Measurements from ENCODE around the gene BMP6. TPM values are rescaled to one million over a fixed set of nuclear protein-coding genes. Genes with fewer than 3 reads are reported as not detected.
A peak's percentile ranks its signal among the peaks of the same experiment; 100 is the strongest.

The BMP6 gene
- total RNA-seq, 1 donor from 2014 or later: 234 TPM

DNA sequence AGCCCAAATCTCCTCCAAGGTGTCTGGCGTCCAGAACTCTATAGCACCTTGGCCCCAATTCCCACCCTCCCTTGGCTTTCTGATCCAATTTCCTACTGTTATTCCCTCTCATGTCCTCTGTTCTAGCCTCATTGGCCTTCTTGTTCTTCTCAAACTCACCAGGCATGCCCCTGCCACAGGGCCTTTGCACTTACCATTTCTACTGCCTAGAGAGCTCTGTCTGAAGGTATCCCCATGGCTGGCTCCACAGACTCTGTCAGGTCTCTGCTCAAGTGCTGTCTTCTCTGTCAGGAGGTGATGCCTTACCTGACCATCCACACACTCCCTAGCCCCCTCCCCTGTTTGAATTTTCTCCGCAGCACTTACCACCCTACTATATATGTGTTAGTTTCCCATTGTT lies 5.6 kb upstream of the BMP6 start:
- no peak for DNase-seq

GRCh38 chr6:7721649-7722048 lies 4.2 kb upstream of the BMP6 start:
- DNase-seq: peak; percentile 70

- DNase-seq: peak; percentile 93
These were observed 2.9 kb upstream of the BMP6 start for GRCh38 chr6:7723041-7723447.

GRCh38 chr6:7723554-7723953 lies 2.3 kb upstream of the BMP6 start:
- no peak for DNase-seq

GRCh38 chr6:7725412-7725811 lies 487 bp upstream of the BMP6 start:
- peak; percentile 26 for DNase-seq

GRCh38 chr6:7726416-7727085 lies 652 bp downstream of the BMP6 start:
- peak; percentile 42 for DNase-seq

GRCh38 chr6:7727086-7727945 lies 1.4 kb downstream of the BMP6 start:
- DNase-seq: peak; percentile 50

- peak; percentile 56 for DNase-seq
These were observed 2.3 kb downstream of the BMP6 start for GRCh38 chr6:7727946-7728854.

DNA sequence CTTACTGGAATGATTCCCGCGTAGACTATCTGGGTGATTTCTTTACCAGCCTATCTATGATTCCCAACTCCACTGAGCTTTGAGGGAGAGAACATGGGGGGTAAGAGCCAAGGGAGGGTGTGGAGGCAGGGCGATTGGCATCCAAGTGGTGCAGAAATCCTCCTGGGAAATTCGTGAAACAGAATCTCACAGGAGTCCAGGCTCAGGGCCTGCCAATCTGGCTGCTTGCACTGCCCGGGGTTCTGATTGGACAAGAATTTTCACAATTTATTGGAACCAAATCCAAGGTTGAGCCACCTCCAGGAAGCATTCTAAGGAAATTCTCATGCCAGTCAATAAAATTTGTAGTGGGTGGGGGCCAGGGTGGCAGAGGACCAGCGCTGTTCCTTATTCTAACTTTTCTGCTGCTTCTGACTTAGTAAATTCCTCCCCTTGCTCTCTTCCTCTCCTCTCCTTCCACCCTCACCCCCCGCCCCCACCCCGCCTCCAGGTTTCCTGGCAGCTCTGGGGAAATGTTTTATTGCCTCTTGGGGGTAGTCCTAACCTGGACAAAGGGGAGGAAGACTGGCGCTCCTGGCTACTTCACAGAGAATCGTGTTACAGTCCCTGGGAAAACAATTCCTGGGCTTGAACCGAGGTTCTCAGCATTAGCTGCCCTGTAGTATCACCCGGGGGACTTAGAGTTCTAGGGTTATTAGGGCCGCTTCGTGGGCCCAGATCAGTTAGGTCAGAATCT lies 3.1 kb downstream of the BMP6 start:
- peak; percentile 77 for DNase-seq

DNA sequence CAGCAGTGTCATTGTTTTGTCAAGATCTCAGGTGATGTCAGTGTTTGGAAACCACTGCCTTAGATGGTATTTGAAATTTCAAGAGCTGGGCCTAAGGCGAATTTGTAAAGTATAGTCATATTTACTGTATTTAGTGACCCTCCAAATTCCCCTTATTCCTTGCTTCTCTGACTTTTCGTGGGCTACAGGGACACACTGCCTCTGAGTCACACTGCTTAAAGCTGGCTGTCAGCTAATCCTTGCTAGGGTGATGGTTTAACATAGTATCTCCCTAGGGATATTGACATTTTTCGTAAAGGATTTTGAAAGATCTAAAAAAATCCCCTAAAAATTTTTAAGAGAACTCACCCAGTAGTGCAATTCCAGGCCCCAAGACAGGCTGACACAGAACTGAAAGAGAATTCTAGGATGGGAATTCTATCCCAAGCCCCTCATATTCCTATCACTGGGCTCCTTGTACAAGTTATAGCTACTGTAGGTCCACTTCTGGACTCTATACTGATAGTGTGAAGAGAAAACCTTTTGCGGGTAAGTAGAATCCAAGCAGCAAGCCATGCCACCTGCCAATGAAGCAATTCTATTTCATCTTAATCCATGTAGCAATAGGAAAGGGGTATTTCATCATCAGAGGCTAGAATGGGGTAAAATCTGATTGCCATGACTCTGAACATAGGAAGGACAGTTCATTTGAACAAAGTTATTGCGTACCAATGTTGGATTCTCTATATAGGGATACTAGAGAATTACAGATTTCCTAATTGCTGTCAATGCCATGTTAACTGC lies 4.3 kb downstream of the BMP6 start:
- peak; percentile 27 for DNase-seq

GRCh38 chr6:7730784-7731227 lies 4.9 kb downstream of the BMP6 start:
- DNase-seq: peak; percentile 94

- DNase-seq: peak; percentile 56
These were observed 5.4 kb downstream of the BMP6 start for GRCh38 chr6:7731294-7731693.

- DNase-seq: peak; percentile 77
These were observed 6.3 kb downstream of the BMP6 start for GRCh38 chr6:7732228-7732627.

- DNase-seq: peak; percentile 26
These were observed 8.9 kb downstream of the BMP6 start for GRCh38 chr6:7734707-7735383.

DNA sequence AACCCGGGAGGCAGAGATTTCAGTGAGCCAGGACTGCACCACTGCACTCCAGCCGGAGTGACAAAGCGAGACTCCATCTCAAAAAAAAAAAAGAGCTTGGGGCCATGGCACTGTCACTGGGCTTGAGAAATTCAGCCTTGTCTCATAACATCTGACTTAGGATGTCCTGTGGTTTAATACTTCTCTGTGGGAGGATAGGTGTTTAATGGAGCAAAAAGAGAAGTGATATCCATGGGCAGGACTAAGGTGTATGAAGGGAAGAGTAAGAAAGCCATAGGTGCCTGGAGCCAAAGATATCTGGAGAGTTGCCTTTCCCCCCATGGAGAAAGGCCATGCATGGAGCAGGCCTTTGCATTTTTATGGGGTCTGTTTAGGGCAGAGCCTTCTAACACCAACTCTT lies 11.2 kb downstream of the BMP6 start:
- no peak for DNase-seq

- no peak for DNase-seq
These were observed 12.0 kb downstream of the BMP6 start for GRCh38 chr6:7737867-7738266.

DNA sequence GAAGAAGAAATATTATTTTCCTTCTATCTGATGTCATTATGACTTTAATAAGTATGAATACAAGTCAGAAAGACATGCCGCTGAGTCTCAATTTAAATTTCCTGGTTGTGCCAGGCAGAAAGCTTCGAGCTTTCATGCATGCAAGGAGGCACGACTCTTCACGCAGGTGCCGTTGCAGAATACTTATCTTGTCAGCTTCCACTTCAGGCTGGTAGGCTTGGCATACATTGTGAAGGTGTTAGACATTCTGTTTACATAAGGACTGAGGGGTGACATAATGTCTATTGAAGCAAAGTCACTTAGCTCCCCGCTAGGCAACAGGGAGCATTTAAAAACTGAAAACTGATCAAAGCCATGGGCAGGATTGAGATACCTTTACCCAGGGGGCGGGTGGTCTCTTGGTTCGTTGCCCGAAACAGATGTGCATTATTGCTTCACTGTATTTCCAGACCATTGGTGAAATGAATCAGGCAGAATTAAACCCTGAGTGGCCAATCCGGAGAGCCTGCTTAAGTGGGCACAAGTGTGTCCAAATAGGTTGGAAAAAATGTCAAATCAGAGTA lies 16.4 kb downstream of the BMP6 start:
- no peak for DNase-seq

GRCh38 chr6:7745942-7746341 lies 20.0 kb downstream of the BMP6 start:
- DNase-seq: no peak

DNA sequence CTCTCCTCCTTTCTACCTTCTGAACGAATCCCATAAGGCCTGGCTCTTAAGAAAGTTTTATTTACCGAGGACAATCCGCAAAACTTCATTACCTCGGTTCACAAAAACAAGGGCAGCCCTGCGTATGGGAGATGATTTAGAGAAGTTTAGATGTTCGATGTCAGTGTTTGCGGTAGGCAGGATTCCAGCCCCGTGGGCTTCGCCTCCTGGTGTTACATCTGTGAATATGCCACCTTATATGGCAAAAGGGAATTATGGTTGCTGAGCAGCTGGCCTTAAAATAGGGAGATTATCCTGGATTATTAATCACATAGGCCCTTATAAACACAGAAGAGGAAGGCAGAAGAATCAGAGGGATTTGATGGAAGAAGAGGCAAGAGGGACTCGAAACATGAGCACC lies 21.1 kb downstream of the BMP6 start:
- no peak for DNase-seq

DNA sequence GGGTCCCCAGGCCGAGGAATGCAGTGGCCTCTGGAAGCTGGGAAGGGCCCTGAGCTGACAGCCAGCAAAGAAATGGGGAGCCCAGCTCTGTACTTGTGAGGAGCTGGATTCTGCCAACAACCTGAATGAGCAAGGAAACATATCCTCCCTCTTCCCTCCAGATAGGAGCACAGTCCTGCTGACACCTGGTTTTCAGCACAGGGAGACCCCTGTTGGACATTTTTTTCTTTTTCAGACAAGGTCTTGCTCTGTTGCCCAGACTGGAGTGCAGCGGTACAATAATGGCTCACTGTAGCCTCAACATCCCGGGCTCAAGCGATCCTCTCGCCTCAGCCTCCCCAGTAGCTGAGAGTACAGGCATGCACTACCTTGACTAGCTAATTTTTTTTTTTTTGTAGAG lies 21.5 kb downstream of the BMP6 start:
- no peak for DNase-seq
